ENCODE measurements around the gene HECTD2.

DNA sequence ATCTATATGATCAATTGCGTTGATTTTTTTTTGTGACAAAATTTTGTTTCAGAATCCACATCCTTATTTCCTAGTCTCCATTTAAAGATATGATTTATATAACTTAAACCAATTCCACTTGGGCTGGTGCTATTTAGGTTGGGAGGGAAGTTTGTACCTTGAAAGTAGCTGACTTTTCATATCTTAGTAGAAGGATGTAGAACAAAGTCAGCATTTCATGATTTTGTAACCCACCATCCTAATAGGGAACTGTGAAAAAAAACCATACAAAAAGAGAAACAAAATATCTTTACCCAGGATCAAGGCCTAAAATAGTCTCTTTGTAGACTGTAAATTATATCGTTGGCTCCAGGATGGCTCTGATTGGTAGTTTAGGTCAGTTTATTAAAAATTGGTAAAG, 8.3 kb downstream of the HECTD2 start:
- TF ChIP-seq POLR2A (IDR thresholded peaks at IDR 0.05; ENCODE audit: low read depth, low read length), result no peak
- no peak for TF ChIP-seq POLR2AphosphoS5 (IDR thresholded peaks at IDR 0.05; ENCODE audit: low read depth, low read length)

Data from GM12892 (cell line).